ENCODE measurements around the gene PAXX.

The PAXX gene

GRCh38 chr9:136991993-136992818, at the start of gene PAXX:
PAXX (plus strand) TSS chr9:136992422; CDS start chr9:136992444, 22 bp downstream.
- DNase-seq (ENCODE audit: low spot score) = peak; percentile 92

GRCh38 chr9:136942881-136943230, 49.4 kb upstream of the PAXX start:
- DNase-seq (ENCODE audit: low spot score) = no peak

- no peak for DNase-seq (ENCODE audit: low spot score)
Measured at GRCh38 chr9:136943291-136944211, 48.7 kb upstream of the PAXX start.

- DNase-seq (ENCODE audit: low spot score) = no peak
Measured at GRCh38 chr9:136944212-136944518, 48.1 kb upstream of the PAXX start.

GRCh38 chr9:136944519-136945332, 47.5 kb upstream of the PAXX start, which contains the start of the genes C8G and FBXW5:
C8G (plus strand) TSS chr9:136945243; CDS start chr9:136945321, 78 bp downstream.
FBXW5 (minus strand) TSS chr9:136944738; CDS start chr9:136944083, 655 bp downstream.
- peak; percentile 98 for DNase-seq (ENCODE audit: low spot score)

- no peak for DNase-seq (ENCODE audit: low spot score)
Measured at GRCh38 chr9:136945333-136946227, 46.6 kb upstream of the PAXX start.

GRCh38 chr9:136946228-136947027, 45.8 kb upstream of the PAXX start:
- no peak for DNase-seq (ENCODE audit: low spot score)

- DNase-seq (ENCODE audit: low spot score) = no peak
Measured at GRCh38 chr9:136947028-136947891, 45.0 kb upstream of the PAXX start.

- DNase-seq (ENCODE audit: low spot score) = no peak
Measured at GRCh38 chr9:136947955-136948510, 44.2 kb upstream of the PAXX start.

- DNase-seq (ENCODE audit: low spot score) = no peak
Measured at GRCh38 chr9:136949239-136949816, 42.9 kb upstream of the PAXX start.

- DNase-seq (ENCODE audit: low spot score) = peak; percentile 90
Measured at GRCh38 chr9:136949817-136950655, 42.2 kb upstream of the PAXX start.

- DNase-seq (ENCODE audit: low spot score) = no peak
Measured at GRCh38 chr9:136950656-136951276, 41.5 kb upstream of the PAXX start.

GRCh38 chr9:136951541-136952320, 40.5 kb upstream of the PAXX start, which contains the start of gene LCN12:
LCN12 (plus strand) TSS chr9:136952273; CDS start chr9:136952328, 55 bp downstream.
- no peak for DNase-seq (ENCODE audit: low spot score)

- DNase-seq (ENCODE audit: low spot score) = no peak
Measured at GRCh38 chr9:136952321-136952850, 39.8 kb upstream of the PAXX start.

- no peak for DNase-seq (ENCODE audit: low spot score)
Measured at GRCh38 chr9:136952876-136953770, 39.1 kb upstream of the PAXX start.
